HEK293T (cell line): ENCODE results near the gene MSN.

ENCODE experiments used
- ARNT ChIP-seq: fragments of 450-650 bp; IDR thresholded peaks from 2 replicates; pipeline ENCODE4 v1.6.1; 2017; ENCODE audit warnings: mild to moderate bottlenecking
- SP1 ChIP-seq: fragments of 450-650 bp; IDR thresholded peaks from 2 replicates; pipeline ENCODE4 v1.6.1; 2017
- TARDBP ChIP-seq: fragments of 450-650 bp; IDR thresholded peaks from 2 replicates; pipeline ENCODE4 v1.6.1; 2016
- TF ChIP-seq, protein P1 (sequence below): fragments of 450-650 bp; IDR thresholded peaks from 2 replicates; pipeline ENCODE4 v1.6.1; 2016

GRCh38 chrX:65668377-65669310, 1.2 kb downstream of the MSN start:
- TF ChIP-seq ARNT: no peak
- TF ChIP-seq, protein P1, sequence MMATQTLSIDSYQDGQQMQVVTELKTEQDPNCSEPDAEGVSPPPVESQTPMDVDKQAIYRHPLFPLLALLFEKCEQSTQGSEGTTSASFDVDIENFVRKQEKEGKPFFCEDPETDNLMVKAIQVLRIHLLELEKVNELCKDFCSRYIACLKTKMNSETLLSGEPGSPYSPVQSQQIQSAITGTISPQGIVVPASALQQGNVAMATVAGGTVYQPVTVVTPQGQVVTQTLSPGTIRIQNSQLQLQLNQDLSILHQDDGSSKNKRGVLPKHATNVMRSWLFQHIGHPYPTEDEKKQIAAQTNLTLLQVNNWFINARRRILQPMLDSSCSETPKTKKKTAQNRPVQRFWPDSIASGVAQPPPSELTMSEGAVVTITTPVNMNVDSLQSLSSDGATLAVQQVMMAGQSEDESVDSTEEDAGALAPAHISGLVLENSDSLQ: no peak
- no peak for TF ChIP-seq TARDBP
- no peak for TF ChIP-seq SP1
